ENCODE results near the gene ANKRD50.

Gene ANKRD50

GRCh38 chr4:124710015-124710741 is 2.4 kb downstream of the ANKRD50 start:
- no peak for TF ChIP-seq CTCF (IDR thresholded peaks at IDR 0.05; ENCODE audit: borderline replicate concordance, insufficient read depth, low read depth, low read length)
- no peak overlapping the region for H3K4me3 ChIP-seq (ENCODE audit: low read depth, low read length)

DNA sequence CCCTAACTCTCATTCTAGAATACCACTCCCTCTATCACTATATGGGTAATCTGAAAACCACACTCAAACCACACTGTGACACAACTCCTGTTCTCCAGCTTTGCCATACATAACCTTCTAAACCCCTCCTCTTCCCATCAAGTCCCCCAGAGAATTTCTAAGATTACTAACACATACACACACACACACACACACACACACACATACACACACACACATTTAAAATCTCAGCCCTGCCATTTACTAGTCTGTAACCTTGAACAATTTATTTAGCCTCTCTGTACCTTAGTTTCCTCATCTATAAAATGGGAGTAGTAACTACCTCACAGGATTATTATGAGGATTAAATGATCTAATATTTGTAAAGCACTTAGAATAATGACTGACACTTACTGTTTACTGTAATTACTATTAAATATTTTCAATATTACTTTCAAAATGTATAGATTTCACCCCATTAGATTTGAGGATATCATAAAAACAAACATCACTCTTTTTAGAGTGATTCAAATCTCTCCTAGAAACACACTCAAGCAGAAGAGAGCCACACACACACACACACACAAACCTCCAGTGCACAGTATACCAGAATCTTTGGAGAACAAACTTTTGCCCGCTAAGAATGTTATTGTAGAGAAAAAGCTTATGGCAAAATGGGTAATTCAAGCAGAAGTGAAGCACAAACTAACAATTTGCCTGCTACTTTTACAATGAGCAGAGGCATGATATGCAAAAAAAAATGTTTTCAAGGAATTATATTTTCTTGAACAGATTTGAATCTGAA is 3.8 kb downstream of the ANKRD50 start:
- TF ChIP-seq CTCF (IDR thresholded peaks at IDR 0.05; ENCODE audit: borderline replicate concordance, insufficient read depth, low read depth, low read length), result no peak
- no peak overlapping the region for H3K4me3 ChIP-seq (ENCODE audit: low read depth, low read length)

- H3K4me3 ChIP-seq (ENCODE audit: low read depth, low read length), result no peak overlapping the region
- TF ChIP-seq CTCF (IDR thresholded peaks at IDR 0.05; ENCODE audit: borderline replicate concordance, insufficient read depth, low read depth, low read length), result no peak
Measured at GRCh38 chr4:124705393-124705792, 7.1 kb downstream of the ANKRD50 start.

GRCh38 chr4:124703154-124703553 is 9.4 kb downstream of the ANKRD50 start:
- no peak for TF ChIP-seq CTCF (IDR thresholded peaks at IDR 0.05; ENCODE audit: borderline replicate concordance, insufficient read depth, low read depth, low read length)
- H3K4me3 ChIP-seq (ENCODE audit: low read depth, low read length), result no peak overlapping the region

GRCh38 chr4:124697441-124697840 is 15.1 kb downstream of the ANKRD50 start:
- no peak for TF ChIP-seq CTCF (IDR thresholded peaks at IDR 0.05; ENCODE audit: borderline replicate concordance, insufficient read depth, low read depth, low read length)
- no peak overlapping the region for H3K4me3 ChIP-seq (ENCODE audit: low read depth, low read length)

DNA sequence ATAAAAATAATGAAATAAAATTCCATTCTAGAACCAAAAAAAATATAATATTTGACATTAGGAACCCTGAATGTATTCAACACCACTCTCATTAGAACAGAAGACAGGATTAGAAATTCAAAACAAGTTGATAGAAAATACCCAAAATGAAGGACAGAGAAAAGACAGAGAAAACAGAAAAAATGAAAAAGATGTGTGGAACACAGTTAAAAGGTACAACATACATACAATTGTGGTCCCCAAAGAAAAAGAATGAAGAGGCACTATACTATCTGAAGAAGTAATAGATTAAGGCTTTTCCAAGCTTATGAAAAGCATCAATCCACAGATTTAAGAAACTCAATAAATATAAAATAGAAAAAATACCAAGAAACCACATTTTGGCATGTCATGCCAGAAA is 16.4 kb downstream of the ANKRD50 start:
- TF ChIP-seq CTCF (IDR thresholded peaks at IDR 0.05; ENCODE audit: borderline replicate concordance, insufficient read depth, low read depth, low read length), result no peak
- no peak overlapping the region for H3K4me3 ChIP-seq (ENCODE audit: low read depth, low read length)

Data from GM12875 (cell line).